Activated CD8-positive, alpha-beta T cell treated with anti-CD3 and anti-CD28 coated beads for 36 hours (primary cell): ENCODE data around the gene UBASH3A. TPM values are rescaled to one million over a fixed set of nuclear protein-coding genes. Genes with fewer than 3 reads are reported as not detected.
A peak's percentile ranks its signal among the peaks of the same experiment; 100 is the strongest.

ENCODE experiments used
- ATAC-seq: fragments of 200-7000 bp; cut with Tn5 transposase; one replicate; pipeline ENCODE4 v1.10.0; 2021; ENCODE audit warnings: mild to moderate bottlenecking, moderate library complexity
- CTCF ChIA-PET: fragments of 350-600 bp; sonication (Branson Sonifier 250); formaldehyde crosslinking; loops from one replicate; lab custom pipeline; 2021; ENCODE audit warnings: antibody characterized with exemption; lab: Charles Lee
- POLR2A ChIA-PET: fragments of 350-600 bp; sonication (Branson Sonifier 250); formaldehyde crosslinking; loops from one replicate; lab custom pipeline; 2021; ENCODE audit warnings: antibody characterized with exemption; lab: Charles Lee
- DNase-seq: peaks from one replicate; pipeline ENCODE4 v3.0.0-alpha.2; 2020
- H3K27ac Mint-ChIP-seq: one replicate; pipeline ENCODE4 v1.8.0; 2021; ENCODE audit warnings: mild to moderate bottlenecking, mixed read lengths
- H3K27me3 Mint-ChIP-seq: one replicate; pipeline ENCODE4 v1.8.0; 2021; ENCODE audit warnings: mixed read lengths
- H3K36me3 Mint-ChIP-seq: one replicate; pipeline ENCODE4 v1.8.0; 2021; ENCODE audit warnings: low read depth, mixed read lengths
- H3K4me1 Mint-ChIP-seq: one replicate; pipeline ENCODE4 v1.8.0; 2021; ENCODE audit warnings: low read depth, mixed read lengths
- H3K4me3 Mint-ChIP-seq: one replicate; pipeline ENCODE4 v1.8.0; 2021; ENCODE audit warnings: mild to moderate bottlenecking, moderate library complexity, mixed read lengths
- H3K9me3 Mint-ChIP-seq: one replicate; pipeline ENCODE4 v1.8.0; 2021; ENCODE audit warnings: mixed read lengths
- CTCF ChIP-seq: fragments of 200-600 bp; IDR thresholded peaks from one replicate; pipeline ENCODE4 v1.8.0; 2022; ENCODE audit warnings: antibody characterized with exemption, mild to moderate bottlenecking
- intact Hi-C: fragments of 100-400 bp; cut with micrococcal nuclease; formaldehyde crosslinking; loops from one replicate; pipeline ENCODE4 v1.10.0; 2022
- total RNA-seq, 2 experiments: library from RNA; stranded (reverse); gene quantifications; one replicate each; pipeline ENCODE4 v1.2.3, GENCODE V29; 2021

The UBASH3A gene
- total RNA-seq, 2 experiments from 2014 or later, result 48.7 to 52.9 TPM

GRCh38 chr21:42455196-42455595 is 51.5 kb downstream of the UBASH3A start:
- H3K4me3 Mint-ChIP-seq, result no peak overlapping the region
- peaks cover 33% of the 10 kb centered on the region for H3K4me1 Mint-ChIP-seq
- H3K27ac Mint-ChIP-seq, result peak overlapping the region; percentile 23
- H3K27me3 Mint-ChIP-seq, result no peaks in the 10 kb centered on the region
- no peak for DNase-seq
- CTCF ChIA-PET, result interaction anchor here (0.8 kb wide), 1 partner anchor 291 kb away, joined by 3 read pairs; no protein-coding TSS in a partner anchor
- no peaks in the 10 kb centered on the region for H3K9me3 Mint-ChIP-seq
- intact Hi-C loops, result no loop called here
- no peak for TF ChIP-seq CTCF
- POLR2A ChIA-PET, result interaction anchor here (0.9 to 2.0 kb wide), 3 partner anchors 61 to 145 kb away, joined by 3 to 6 read pairs (median 4); no protein-coding TSS in a partner anchor
- ATAC-seq, result no peak
- H3K36me3 Mint-ChIP-seq, result no peaks in the 10 kb centered on the region

DNA sequence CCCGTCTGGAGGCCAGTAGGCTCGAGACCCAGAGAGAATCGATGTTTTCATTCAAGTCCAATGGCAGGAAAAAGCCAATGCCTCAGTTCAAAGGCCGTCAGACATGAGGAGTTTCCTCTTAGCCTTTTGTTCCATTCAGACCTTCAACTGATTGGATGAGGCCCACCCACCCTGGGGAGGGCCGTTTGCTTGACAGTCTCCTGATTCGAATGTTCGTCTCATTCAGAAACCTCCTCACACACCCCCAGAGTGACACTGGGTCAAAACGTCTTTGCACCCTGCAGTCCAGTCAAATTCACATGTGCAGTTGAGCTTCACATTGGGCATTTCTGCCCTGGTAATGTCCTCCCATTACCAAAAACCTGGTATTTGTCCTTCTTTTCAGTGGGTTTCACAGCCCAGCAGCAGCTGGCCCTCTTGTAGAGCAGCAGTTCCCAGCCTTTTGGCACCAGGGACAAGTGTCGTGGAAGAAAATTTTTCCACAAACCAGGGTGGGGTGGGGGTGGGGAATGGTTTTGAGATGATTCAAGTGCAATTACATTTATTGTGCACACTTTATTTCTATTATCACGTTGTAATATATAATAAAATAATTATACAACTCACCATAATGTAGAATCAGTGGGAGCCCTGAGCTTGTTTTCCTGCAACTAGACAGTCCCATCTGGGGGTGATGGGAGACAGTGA is 52.2 kb downstream of the UBASH3A start:
- intact Hi-C loops, result no loop called here
- ATAC-seq (no peak), DNase-seq (no peak)
- ChIA-PET POLR2A (interaction anchor here (0.6 to 2.0 kb wide), 3 partner anchors 61 to 221 kb away, joined by 3 to 6 read pairs (median 3); no protein-coding TSS in a partner anchor), CTCF (interaction anchor here (0.6 to 1.6 kb wide), 7 partner anchors 11 to 146 kb away, joined by 3 to 6 read pairs (median 3); partner anchors contain the start of gene SLC37A1)
- peaks cover 34% of the 10 kb centered on the region for H3K4me1 Mint-ChIP-seq
- no peak for TF ChIP-seq CTCF
- H3K27me3 Mint-ChIP-seq, result no peaks in the 10 kb centered on the region
- H3K4me3 Mint-ChIP-seq, result no peak overlapping the region
- no peaks in the 10 kb centered on the region for H3K36me3 Mint-ChIP-seq
- H3K9me3 Mint-ChIP-seq, result no peaks in the 10 kb centered on the region
- H3K27ac Mint-ChIP-seq, result no peak overlapping the region

GRCh38 chr21:42456457-42456856 is 52.8 kb downstream of the UBASH3A start:
- Mint-ChIP-seq H3K4me1 (peaks cover 39% of the 10 kb centered on the region), H3K4me3 (no peak overlapping the region), H3K36me3 (no peaks in the 10 kb centered on the region), H3K9me3 (no peaks in the 10 kb centered on the region), H3K27ac (peak overlapping the region; percentile 62), H3K27me3 (no peaks in the 10 kb centered on the region)
- CTCF ChIA-PET, result interaction anchor here (0.6 to 1.6 kb wide), 8 partner anchors 11 to 147 kb away, joined by 3 to 6 read pairs (median 3); partner anchors contain the start of gene SLC37A1
- ATAC-seq, result peak; percentile 94
- TF ChIP-seq CTCF, result no peak
- intact Hi-C loops, result no loop called here
- POLR2A ChIA-PET, result interaction anchor here (0.6 to 2.0 kb wide), 5 partner anchors 39 to 222 kb away, joined by 3 to 6 read pairs (median 3); partner anchors contain the start of gene RSPH1
- peak; percentile 75 for DNase-seq

GRCh38 chr21:42459082-42459460 is 55.4 kb downstream of the UBASH3A start:
- CTCF ChIA-PET, result interaction anchor here (1.2 to 2.0 kb wide), 2 partner anchors 121 to 150 kb away, joined by 3 to 4 read pairs; no protein-coding TSS in a partner anchor
- H3K27me3 Mint-ChIP-seq, result no peaks in the 10 kb centered on the region
- DNase-seq (no peak), ATAC-seq (no peak)
- no peak overlapping the region for H3K4me3 Mint-ChIP-seq
- POLR2A ChIA-PET, result no interaction called here
- no peaks in the 10 kb centered on the region for H3K36me3 Mint-ChIP-seq
- H3K27ac Mint-ChIP-seq, result no peak overlapping the region
- TF ChIP-seq CTCF, result no peak
- no peaks in the 10 kb centered on the region for H3K9me3 Mint-ChIP-seq
- H3K4me1 Mint-ChIP-seq, result peaks cover 55% of the 10 kb centered on the region
- intact Hi-C loops, result no loop called here
